HG03175 (cell line): Measurements from ENCODE around the gene CACNB3.
"Not testable (repeated sequence)": the region's sequence is repeated elsewhere in the genome, so short reads cannot be mapped to it uniquely, and the experiment has no call there.

Experiments used
- ATAC-seq: cut with Tn5 transposase; IDR thresholded peaks from one replicate; pipeline ENCODE4 v1.9.1; 2021; ENCODE audit warnings: mild to moderate bottlenecking, moderate library complexity; ENCODE audit not compliant: unreplicated experiment

The CACNB3 gene

GRCh38 chr12:48816143-48816854 is 2.0 kb upstream of the CACNB3 start:
- ATAC-seq: no peak

GRCh38 chr12:48818831-48819590 is 715 bp downstream of the CACNB3 start:
- no peak for ATAC-seq

- ATAC-seq: no peak
These were observed 1.9 kb downstream of the CACNB3 start for GRCh38 chr12:48819986-48820725.

DNA sequence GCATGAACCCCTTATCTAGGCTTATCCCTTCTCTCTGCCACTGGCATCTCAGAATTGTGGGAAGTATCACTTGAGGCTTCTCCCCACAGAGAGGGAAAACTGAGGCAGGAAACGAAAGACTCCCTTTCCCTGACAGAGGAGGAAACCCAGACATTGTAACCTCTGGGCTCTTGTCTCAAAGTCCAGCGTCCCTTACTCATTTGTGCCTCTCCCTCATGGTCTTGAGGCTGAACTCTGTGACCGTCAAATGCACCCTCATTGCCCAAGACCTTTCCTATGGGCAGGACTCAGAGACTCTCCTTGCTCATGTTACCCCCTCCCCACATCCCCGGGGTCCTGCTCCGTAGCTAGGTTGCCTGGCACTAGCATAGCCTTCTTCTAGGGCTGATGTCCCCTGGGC is 3.8 kb downstream of the CACNB3 start:
- no peak for ATAC-seq

DNA sequence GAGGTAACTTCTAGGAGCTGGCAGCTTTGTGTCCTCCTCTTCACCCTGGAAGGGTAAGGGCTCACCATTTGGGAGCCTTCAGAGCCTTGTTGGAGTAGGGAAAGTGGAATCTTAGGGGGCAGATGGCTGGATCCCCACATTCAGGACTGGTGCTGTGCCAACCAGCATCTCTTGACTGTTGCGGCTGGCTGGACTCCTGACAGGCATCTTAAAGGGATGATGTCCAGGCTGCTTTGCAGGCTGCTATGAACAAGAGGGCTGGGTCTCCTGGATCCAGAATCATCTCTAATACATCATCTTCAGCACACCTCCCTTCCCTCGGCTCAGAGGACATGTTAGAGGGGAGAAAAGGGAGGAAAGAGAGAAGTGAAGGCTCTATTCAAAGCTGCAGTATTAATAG is 4.4 kb downstream of the CACNB3 start:
- ATAC-seq: no peak

DNA sequence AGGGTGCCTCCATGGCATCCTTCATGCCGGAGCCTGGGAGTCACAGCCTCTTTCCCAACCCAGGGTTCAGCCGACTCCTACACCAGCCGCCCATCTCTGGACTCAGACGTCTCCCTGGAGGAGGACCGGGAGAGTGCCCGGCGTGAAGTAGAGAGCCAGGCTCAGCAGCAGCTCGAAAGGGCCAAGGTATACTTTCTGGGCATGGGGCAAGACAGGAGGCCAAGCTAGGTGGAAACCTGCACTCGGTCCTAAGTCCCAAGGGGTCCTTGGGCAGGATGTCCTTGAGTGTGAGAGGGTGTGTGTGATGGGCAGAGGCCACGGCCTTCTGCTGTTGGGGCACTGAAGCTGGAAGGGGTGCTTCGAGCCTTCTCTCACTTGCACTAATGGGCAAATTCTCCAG is 5.0 kb downstream of the CACNB3 start:
- no peak for ATAC-seq

DNA sequence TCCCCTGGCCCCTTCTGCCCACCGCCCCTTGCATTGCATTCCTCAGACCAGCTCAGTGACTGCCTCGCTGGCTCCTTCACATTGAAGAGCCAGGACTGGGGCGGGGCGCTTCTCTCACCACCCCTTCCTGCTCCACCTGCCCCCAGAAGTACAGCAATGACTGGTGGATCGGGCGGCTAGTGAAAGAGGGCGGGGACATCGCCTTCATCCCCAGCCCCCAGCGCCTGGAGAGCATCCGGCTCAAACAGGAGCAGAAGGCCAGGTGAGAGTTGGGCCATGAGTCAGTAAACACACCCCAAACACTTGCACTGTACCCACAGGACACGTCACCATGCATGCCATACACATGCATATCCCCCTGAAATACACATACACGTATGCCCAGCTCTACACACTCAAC is 5.8 kb downstream of the CACNB3 start:
- no peak for ATAC-seq

DNA sequence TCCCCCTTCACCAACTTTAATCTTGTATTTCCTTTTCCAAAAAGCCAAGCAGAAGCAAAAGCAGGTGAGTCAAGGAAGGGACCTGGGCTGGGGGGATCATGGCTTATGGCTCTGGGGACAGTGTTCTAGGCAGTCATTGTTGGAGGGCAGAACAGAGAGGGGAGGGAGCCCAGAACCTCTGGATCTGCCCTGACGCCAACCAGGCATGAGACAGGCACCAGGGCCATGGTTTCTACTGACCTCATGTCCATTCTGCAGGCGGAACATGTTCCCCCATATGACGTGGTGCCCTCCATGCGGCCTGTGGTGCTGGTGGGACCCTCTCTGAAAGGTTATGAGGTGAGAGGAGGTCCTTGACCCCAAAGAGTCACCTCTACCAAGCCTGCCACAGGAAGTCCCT is 6.6 kb downstream of the CACNB3 start:
- ATAC-seq: no peak

DNA sequence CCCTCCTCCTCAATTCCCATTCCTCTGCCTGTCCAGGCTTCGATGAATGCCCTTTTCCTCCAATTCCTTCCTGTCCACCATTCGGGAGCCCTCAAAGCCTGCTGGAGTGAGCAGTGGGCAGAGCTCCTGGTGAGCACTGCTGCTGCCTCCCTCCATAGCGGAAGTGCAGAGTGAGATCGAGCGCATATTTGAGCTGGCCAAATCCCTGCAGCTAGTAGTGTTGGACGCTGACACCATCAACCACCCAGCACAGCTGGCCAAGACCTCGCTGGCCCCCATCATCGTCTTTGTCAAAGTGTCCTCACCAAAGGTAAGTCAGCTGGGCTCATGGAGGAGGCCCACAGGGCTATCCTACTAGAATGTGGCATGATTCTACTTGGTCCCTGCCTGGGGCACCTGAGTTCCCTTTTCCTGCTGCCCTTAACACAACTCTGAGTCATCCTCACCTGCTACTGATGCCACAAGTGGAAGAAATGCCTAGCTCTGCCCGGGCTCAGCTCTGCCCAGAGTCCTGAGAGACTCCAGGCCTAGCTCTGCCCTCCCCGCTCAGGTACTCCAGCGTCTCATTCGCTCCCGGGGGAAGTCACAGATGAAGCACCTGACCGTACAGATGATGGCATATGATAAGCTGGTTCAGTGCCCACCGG is 8.0 kb downstream of the CACNB3 start:
- ATAC-seq: no peak

DNA sequence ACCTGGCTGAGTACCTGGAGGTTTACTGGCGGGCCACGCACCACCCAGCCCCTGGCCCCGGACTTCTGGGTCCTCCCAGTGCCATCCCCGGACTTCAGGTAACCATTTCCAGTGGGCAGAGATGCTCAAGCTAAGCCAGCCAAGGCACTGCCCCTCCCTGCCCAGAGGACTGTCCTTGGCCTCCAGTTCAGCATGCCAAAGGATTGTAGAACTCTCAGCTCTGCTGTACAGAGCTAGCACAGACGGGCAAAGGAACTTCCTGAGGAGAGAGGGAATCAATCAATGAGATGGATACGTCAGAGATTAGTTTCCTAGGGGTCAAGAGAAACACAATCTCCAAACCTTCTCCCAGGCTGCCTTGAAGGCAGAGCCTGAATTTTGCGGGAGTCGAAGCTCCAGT is 8.7 kb downstream of the CACNB3 start:
- ATAC-seq: no peak

DNA sequence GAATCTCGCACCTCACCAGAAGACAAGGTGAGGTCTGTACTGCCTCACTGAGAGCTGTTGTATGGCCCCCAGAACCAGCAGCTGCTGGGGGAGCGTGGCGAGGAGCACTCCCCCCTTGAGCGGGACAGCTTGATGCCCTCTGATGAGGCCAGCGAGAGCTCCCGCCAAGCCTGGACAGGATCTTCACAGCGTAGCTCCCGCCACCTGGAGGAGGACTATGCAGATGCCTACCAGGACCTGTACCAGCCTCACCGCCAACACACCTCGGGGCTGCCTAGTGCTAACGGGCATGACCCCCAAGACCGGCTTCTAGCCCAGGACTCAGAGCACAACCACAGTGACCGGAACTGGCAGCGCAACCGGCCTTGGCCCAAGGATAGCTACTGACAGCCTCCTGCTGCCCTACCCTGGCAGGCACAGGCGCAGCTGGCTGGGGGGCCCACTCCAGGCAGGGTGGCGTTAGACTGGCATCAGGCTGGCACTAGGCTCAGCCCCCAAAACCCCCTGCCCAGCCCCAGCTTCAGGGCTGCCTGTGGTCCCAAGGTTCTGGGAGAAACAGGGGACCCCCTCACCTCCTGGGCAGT is 9.3 kb downstream of the CACNB3 start:
- no peak for ATAC-seq

DNA sequence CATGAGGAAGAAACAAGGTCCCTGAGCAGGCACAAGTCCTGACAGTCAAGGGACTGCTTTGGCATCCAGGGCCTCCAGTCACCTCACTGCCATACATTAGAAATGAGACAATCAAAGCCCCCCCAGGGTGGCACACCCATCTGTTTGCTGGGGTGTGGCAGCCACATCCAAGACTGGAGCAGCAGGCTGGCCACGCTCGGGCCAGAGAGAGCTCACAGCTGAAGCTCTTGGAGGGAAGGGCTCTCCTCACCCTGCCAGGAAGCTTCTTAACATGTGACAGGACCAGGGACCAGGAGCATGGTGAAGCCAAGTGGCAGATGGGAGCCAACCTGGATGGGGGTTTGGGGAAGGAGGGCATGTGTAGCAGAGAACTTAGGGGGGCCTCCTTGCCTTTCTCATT is 10.0 kb downstream of the CACNB3 start:
- ATAC-seq: no peak

- no peak for ATAC-seq
These were observed 10.7 kb downstream of the CACNB3 start for GRCh38 chr12:48828841-48829575.

GRCh38 chr12:48831257-48831656 is 13.0 kb downstream of the CACNB3 start:
- no peak for ATAC-seq

DNA sequence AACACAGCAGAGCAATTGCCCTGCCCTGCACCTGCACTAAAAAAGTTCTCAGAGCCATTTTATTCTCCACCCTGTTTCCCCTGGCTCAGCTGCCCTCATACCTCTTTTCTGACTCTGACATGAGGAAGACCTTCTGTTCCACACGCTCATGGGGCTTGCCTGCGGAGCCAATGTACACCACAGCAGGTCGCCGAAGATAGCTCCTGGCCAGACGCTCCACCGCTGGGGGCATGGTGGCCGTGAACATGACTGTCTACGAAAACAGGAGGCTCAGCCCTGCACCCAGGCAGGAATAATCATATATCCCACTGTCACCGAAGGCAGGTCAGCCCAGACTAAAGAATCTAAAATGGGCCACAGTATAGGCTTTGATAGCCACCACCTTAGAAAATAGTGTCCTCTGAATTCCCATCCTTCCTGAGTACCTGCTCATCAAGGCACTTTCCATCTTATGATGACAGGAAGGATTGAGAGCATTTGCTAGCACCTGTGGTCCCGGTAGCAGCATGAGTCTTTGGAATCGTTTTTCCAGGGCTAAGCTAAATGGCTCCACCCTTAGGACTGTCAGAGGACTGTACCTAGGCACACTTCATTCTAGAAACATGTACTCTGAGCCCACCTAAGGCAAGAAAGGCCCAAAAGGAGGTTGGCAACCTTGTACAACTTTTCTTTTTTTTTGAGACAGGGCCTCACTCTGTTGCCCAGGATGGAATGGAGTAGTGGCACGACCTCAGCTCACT is 14.2 kb downstream of the CACNB3 start:
- ATAC-seq: no peak

DNA sequence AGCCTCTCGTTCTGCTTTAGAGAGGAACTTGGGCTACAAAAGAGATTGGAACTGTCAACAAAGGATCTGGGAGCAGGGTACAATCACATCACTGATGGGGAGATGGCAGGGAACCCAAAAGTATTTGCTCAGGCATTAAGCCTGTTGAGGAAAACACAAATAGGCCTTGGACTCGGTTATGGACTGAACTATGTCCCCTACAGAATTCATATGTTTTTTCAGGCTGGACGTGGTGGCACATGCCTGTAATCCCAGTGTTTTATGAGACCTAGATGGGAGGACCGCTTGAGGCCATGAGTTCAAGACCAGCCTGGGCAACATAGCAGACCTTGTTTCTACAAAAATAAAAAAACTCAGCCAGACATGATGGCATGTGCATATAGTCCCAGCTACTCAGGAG is 19.8 kb downstream of the CACNB3 start:
- ATAC-seq: no peak

GRCh38 chr12:48842021-48842420 is 23.7 kb downstream of the CACNB3 start:
- ATAC-seq: not testable (repeated sequence)

- peak; percentile 94 for ATAC-seq
These were observed 33.8 kb downstream of the CACNB3 start, which contains the start of gene DDX23 for GRCh38 chr12:48851883-48852733. DDX23 (minus strand) TSS chr12:48852163; CDS start chr12:48845782, 6,381 bp downstream.
